GM21360 (cell line): ENCODE results near the gene FOXO3.

Experiments
- ATAC-seq: cut with Tn5 transposase; IDR thresholded peaks from one replicate; pipeline ENCODE4 v1.9.1; 2021; ENCODE audit warnings: mild to moderate bottlenecking, moderate library complexity; ENCODE audit not compliant: unreplicated experiment

The FOXO3 gene

DNA sequence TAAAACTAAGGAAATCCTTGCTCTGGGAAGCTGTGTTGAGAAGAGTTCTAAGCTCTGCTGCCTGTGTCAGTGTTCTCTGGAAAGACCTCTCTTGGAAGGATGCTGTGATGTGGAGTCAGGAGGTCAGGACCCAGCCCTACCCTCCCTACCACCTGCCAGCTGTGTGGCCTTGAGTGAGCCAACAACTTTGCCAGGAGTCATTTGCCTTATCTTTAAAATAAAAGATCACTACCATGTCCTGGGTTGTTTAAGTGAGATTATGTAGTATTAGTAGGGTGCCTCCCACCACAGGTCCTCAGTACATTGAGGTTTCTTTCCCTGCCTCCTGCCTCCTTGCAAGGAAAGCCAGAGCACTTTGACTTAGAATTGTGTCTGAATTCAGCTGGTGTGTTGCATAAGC is 64.9 kb downstream of the FOXO3 start:
- no peak for ATAC-seq

DNA sequence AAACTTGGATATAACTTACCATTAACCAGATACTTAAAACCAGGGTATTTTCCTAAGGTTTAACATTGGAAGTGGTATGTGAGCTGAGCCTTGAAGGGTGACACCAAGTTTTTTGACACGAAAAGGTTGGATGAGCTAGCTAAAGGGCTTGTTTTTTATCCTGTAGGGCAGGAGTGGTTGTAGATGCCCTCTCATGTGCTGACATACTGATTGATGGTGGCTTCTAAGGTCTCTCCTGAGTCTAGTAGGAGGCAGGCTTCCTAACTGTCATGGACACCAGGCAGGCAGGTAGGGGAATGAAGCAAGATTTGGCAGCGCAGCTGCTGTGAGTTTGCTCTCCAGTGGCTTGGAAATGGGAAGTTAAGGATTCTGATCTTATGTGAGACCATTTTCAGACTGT is 66.1 kb downstream of the FOXO3 start:
- no peak for ATAC-seq

DNA sequence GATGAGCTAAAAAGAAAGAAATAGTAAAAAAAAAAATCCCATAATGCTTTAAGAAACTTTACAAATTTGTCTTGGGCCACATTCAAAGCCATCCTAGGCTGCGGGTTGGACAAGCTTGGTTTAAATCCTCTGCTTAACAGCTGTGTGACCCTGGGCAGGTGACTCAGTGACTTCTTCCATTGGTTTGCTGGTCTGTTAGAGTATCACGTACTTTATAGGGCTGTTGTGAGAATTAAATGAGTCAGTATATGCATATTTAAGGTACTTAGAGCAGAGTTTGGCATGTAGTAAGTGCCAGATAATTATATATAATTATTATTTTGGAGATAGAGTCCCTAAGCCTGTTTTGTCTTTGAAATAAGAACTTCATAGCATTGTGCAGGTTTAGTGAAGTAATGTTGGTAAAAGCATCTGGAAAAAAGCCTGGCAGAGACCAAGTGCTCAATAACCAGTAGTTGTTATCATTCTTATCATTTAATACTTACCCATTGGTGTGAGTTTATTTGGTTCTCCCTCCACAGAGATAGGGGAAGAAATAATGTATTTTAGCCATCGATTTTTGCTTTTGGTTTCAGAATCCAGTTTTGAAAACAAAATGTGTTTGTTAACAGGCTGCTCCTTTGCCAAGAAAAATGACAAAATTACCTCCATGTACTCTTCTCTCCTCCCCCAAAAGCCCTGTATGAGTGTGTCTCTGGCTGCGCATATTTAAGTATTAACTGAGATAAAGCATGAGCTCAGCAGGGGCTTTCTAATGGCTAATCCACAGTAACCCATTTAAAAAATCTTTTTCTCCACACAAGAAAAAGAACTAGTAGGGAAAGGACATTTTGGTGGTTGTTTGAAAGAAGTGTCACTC is 67.2 kb downstream of the FOXO3 start:
- no peak for ATAC-seq

DNA sequence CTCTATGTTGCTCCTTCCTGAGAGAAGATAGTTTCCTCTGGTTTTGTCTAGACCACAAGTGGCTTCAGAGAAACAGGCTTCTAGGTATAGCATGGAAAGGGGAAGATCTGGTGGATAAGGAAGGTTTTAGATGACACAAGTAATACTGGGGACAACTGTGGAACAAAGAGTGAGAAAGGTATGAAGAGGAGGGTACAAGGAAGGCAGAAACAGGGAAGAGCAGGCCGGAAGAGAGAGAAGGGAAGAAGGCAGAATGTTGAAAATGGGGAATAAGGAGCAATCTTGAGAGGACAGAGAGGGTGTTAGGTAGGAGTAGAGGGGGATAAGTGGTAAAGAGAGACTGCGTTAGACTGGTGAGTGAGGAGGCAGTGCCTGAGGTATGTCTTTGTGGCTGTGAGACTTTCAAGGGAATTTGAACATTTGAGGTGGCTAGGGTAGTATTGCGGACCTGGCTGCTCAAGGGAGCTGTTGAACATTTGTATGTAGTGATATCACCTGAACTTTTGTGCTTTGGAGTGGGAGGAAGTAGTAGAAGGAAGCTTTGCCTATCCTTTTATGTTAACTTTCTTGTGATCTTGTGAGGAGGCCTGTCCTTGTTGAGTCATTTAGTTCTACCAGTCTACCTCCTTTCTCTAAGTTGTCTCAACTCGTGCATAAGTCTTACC is 69.5 kb downstream of the FOXO3 start:
- no peak for ATAC-seq

DNA sequence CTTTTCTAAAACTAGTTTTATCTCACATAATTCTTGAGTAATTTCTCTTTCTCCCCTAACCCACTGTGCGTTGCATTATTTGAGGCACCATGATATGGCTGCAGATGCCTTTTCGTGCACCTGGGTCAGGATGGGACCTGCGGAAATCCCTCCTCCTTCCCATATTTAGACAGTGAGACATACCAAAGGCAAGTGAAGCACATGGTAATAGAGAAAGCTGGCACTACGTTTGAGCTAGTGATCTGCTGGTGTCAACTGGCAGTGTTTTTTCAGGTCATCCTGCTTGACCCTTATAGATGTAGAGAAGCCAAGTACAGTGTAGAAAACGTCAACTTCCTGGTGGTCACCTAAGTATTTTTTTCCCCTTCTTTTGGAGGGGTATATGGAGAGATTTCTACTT is 71.7 kb downstream of the FOXO3 start:
- ATAC-seq: no peak

DNA sequence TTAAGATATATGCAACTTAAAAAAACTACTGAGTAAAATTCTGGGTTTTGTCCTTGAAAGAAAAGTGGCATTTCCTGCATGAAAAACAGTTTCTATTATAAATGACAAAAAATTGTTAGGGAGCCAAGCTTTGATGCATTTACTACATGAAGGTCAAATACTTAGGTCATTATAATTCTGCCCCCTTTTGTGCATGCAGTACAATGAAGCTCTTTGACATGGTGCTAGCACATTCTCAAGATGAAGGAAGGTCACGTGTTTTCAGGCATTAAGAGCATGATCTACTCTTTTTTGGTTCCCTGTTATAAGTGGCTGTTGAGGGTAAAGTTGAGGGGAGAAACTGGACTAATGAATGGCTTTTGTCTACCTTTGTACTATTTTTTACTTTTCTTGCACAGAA is 72.7 kb downstream of the FOXO3 start:
- no peak for ATAC-seq

DNA sequence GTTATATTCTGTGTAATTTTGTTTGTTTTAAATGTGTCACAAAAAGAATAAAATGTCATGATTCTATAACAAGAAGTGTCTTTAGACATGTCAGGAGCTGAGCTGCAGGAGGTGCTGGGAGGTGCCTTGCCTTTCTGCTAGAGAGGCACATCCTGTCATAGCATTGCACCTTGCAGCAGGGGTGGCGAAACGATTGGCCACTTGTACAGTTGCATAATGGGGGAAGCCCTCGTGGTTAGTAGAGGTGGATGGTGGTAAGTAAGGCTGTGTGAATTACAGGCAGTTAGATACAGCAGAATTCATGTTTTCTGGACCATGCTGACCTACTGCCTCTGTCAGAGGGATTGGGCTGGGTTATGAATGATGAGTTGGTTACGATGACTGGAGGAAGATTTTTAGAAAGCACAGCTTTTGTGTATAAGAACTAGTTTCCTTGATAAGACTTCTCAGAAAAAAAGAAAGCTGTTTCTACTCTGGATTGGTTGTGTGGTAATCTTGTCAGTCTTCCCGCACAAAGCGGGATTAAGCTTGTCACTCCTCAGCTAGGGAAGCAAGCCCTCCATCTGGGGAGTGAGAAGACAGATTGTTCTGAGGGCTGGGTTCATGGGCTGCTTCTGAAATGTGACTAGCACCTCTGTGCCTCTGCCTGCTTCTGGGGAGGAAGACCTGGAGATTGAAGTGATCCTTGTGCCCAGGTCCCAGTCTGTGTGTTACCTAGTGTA is 74.9 kb downstream of the FOXO3 start:
- no peak for ATAC-seq

DNA sequence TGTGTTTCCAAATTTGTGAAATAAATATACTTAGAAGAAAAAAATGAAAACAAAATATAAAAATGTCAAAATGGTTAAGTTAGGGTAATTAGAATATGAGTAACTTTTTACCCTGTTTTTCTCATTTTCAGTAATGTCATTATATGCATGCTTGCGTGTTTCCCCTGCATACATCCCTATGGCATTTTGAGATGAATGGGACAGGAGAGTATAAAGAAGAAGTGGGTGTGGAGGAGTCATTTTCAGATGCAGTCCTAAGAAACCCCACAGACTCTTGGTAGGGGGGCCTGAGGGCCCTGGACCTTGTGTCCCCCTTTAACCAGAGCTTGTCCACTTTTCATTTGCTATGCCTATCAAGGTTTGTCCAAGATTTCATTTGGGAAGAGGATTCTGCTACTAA is 77.2 kb downstream of the FOXO3 start:
- ATAC-seq: no peak

DNA sequence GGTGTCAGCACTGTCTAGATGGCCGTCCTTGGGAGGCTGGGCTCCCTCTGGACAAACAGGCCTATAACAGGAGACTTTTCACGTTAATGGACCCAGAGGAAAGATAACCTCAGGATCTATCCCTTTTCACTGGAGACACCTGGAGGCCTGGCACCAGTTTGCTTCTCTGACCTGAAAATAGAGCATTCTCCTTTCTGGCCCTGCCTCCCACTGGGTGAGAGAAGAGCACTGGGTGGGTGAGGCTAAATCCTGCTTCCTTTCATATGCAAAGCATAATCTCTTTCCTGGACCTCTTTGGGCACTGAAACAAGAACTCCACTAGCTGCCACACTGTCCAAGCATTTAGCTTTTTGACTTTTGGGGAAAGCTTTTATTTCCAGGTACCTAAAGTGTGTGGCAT is 78.3 kb downstream of the FOXO3 start:
- ATAC-seq: no peak

DNA sequence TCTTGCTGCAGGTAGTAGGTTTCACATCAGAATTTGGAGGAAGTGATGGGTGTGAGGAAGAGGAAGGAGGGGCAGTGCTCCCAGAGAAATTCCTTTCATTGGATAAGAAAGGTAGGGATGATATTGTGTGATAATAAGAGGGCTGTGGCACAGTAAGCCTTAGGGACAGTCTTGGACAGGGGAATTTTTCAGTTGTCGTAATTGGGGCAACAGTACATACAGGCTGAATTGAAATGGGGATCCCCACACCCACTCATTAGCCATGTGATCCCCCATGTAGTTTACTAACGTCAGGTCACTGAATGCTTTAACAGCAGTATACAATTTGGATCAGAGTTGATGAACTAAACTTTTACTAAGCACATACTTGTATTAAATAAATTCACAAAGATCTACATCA is 79.4 kb downstream of the FOXO3 start:
- ATAC-seq: peak; percentile 51

DNA sequence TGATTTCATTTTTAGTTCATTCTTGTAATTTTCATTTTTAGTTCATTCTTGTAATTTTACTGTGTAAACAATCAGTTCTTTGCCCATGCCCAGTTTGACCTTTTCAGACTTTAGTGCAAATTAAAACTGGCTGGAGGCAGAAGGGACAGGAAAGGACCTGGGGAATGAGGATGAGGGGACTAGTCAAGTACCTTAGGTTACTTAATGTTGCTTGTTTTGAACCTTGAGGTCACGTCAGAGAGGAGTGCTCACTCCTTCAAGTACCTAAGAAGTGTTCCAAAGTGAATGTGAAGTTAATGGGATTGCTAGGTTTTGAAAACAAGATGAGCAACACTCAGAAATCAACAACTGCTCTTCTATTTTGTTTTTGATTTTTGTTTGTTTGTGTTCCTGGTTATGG is 82.5 kb downstream of the FOXO3 start:
- ATAC-seq: no peak

DNA sequence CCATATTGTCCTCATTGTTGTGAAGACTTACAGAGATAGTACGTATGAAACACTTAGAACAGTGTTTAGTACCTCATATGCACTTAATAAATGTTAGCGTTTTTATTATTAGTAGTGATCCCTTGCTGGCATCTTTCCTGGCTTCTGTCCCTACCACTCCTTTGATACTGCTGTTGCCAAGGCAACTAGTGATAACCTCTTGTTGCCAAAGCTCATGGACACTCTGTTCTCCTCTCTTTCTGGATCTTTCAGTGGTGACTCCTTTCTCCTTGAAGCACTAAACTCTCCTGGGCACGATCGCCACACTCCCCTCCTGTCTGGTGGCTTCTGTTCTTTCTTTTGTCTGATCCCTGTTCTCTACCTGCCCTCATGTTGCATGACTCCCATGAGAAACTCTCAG is 83.5 kb downstream of the FOXO3 start:
- no peak for ATAC-seq

DNA sequence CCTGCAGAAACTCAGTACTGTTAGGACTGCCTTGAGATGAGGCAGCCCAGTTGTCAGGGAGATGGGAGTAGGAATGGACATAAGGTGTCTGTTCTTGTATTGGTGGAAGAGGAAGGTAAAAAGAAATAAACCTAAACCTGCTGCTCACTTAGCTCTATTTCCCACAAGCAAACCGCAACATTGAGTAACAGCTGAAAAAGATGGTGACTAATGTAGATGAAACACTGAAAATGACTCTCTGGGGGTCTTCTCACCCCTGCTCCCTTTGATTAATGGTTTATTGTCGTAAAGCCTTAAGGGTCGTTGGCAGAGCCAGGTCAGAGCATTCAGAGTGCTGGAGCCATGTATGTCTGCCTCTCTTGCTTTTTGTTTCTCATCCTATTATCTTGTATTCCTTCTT is 87.5 kb downstream of the FOXO3 start:
- no peak for ATAC-seq

DNA sequence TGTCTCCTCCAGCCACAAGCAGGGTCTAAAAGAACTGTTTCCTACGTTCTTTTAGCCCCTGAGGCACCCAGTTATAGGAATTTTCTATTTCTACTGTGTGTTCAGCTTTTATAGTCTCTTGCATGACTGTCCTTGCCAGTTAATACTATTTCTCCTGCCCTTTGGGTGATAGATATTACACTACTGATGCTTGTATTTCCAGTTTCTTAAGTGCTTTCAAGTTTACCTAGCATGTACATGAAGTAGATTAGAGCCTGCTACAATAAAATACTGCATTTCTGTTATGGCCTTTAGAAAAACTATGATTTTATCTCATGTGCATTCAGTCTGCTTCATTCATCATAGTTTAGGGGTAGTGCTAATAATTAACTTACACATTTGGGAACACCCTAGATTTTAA is 89.6 kb downstream of the FOXO3 start:
- no peak for ATAC-seq

DNA sequence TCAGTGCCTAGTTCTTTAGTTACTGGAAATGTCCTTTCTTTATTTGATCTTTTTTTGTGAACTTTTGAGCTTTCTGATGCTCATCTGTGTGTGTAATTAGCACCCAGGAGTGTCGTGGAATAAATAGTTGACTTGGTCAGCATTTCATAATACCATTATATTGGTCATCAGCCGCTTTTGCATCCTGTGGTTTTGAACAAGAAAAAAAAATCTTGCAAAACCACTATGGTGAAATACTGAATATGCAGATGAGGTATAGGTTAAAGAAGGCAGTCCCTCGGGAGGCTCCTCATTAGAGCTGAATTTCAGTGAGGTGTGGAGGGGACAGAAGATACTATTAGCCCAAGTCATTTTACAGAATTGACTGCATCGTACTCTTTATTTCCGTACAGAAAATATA is 90.1 kb downstream of the FOXO3 start:
- ATAC-seq: no peak

DNA sequence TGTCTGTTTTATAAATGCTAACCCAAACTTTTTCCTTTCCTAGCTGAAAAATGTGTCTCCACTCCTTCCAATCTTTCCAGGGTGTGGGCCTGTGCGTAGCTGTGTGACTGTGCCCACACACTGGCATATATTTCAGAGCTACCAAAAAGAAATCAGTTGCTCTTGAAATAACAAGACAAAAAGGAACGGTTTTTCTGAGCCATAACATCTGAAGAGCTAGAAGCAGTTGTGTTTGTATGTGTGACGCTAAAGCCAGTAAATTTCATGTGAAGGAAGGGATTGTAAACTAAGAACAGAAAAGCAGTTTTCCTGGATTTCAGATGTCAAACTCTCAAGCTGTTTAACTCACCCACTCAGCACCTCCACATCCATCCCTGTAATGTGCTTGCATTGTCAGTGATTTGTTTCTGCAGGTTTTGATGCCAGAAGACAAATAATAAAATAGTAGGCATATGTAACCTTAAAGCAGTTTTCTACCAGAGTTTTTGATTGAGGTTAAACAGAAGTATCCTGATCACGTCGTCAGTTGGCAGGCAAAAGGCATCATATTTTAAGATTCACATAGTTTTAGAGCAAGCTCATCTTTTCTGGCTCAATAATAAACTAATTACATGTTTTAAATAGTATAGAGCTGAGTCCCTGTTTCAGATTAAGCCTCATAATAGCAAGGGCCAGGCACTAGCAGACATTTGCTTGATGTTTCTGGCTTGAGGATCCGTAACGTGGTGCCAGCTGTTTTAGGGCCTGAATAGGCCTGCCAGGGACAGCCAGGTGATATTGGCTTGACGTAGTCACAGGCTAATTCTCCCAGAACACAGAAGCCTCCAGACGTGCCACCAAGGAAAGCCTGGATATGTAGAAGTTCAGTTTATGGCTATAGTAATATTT is 90.9 kb downstream of the FOXO3 start:
- ATAC-seq: no peak

DNA sequence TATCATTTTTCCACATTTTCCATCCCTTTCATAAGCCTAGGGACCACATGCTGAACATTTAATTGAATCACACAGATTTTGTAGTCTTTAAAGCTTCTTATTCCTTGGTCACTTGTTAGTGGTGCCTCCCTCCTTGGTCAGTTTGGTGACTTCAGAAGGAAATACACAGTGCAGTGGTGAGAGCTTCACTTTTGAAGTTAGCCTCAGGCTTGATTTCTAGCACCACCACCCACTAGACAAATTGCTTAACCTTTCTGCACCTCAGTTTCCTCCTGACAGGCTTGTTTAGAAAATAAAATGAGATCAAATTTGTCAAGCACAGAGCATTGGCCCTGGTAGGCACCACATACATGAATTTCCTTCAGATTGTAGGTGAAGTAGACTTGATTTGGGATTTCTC is 91.7 kb downstream of the FOXO3 start:
- no peak for ATAC-seq

DNA sequence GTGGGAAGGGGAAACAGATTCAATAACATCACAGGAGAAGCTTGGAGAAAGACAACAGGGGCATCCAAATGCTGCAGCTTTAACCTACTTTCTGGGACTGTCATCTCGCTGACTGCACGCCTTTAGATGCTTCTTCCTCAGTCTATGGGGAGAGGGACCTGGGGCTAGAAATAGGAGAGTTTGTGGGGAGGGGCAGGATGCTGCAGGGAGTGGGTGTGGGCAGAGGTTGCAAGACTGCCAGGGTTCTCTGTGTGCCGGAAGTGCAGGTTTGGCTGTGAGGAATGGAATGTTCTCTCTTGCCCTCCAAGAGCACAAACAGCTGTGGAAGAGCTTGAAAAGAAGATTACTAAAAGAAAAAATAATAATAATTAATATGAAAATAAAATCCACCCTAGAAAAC is 93.2 kb downstream of the FOXO3 start:
- no peak for ATAC-seq

DNA sequence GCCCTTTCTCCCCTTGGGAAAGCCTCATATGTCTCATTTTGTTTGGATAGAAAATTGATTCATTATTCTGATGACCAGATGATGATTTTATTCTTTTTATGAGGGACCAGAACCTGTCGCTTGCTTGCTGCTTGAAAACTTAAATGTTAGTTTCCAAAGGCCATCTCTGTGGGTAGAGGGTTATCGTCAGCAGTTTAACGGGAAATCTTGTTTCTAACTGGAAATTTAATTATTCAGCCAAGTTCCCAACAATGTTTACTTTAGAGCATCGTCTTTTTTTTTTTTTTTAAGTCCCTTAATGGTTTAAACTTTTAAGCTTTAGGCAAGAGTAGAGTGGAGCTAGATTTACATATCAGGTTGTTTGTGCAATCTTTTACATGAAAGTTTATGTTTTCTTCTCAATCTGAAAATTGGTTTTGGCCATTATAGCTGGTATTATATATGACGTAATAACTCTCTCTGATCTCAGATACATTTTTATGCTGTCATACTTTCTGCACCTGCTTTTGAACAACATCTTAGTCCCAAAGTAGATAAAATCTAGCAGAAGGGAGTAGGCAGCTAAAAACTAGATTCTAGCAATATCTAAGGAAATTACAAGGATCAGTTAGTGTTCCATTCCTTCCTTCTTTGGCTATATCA is 93.9 kb downstream of the FOXO3 start:
- no peak for ATAC-seq

DNA sequence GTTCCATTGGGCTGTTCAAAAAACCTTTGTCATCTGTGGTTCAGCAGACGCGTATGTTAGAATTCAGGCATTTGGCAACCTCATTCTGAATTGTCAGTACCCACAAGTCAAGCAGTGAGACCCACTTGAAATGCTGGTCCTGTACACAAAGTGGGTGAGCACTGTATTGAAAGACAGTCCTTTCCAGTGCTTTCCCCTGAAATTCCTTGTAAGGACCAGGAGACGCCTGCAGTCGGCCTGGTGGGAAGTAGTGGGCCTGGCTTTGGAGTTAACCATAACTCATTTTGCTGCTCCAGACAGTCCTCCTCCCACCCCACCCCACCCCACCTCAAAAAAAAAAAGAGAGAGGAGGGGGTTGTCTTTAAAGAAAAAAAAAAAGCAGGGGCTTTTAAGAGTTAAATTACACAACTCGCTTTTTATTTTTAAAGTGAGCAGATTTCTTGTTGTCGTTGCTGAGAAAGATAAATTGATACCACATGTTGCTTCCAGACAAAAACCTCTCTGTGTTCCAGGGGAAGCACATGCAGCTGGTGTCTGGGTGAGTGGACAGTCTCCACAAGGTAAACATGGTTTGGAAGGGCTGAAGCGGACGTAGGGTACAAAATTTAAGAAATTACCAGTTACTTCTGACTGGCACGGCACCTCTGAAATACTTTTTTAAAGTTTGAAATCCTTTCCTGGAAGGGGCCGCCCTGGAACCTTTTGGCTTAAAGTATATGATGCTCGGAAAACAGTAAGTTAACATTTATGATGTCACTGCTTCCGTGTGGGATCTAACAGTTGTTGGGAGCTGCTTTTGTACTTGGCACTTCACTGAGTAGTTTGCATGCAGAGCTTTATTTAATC is 95.3 kb downstream of the FOXO3 start:
- ATAC-seq: no peak
